CD4-positive, alpha-beta T cell treated with Interleukin-17A for 4 hours (primary cell): Measurements from ENCODE around the gene BAHCC1.

ENCODE experiments used
- DNase-seq: peaks from one replicate; pipeline ENCODE4 v3.0.0-alpha.2; 2020; ENCODE audit warnings: mixed read lengths

The BAHCC1 gene

GRCh38 chr17:81464586-81464985 lies 69.3 kb downstream of the BAHCC1 start:
- DNase-seq: no peak

GRCh38 chr17:81465910-81466309 lies 70.7 kb downstream of the BAHCC1 start:
- no peak for DNase-seq

- DNase-seq: no peak
Measured at GRCh38 chr17:81466564-81467472, 71.6 kb downstream of the BAHCC1 start.

GRCh38 chr17:81468111-81468769 lies 73.0 kb downstream of the BAHCC1 start:
- DNase-seq: no peak

GRCh38 chr17:81468770-81469121 lies 73.5 kb downstream of the BAHCC1 start:
- DNase-seq: no peak

- no peak for DNase-seq
Measured at GRCh38 chr17:81469266-81469665, 74.0 kb downstream of the BAHCC1 start.

- DNase-seq: no peak
Measured at GRCh38 chr17:81470270-81470943, 75.2 kb downstream of the BAHCC1 start.

DNA sequence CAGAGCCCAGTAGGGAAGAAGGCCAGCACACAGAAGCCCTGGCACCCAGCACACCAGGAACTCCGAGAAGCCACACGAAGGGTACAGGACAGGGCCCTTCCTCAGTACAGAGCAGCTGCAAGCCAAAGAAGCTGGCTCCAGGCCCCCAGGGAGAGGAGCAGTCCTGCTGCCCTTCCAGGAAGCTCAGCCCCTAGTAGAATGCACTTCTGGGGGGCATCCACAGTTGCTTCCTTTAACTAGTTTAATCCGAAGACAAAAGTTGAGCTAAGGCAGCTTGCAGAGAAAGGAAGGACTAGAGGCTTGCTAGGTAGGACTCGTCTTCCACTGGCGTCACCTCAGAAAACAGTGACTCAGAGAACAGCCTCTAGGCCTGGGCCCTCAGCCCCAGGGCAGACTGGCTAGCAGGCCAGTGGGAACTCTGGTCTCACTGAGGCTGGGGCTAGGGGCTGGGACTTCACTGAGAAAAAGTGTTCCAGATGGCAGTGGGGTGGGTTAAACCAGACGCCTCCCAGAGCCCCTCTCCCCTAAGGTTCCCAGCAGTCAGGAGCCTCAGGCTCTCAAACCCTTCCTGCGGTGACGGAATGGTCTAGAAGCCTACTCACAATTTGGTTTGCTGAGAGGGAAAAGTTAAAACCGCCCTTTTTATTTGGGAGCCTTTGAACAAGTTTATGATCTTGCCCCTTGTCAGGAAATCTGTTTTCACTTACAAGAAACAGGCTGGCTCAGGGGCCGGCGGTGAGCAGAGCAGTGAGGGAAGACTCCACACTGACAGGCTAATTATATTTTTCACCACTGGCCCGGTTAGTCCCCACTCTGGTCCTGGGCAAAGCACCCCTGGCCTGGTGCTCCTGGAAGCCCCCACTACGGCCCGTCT lies 75.9 kb downstream of the BAHCC1 start:
- no peak for DNase-seq

DNA sequence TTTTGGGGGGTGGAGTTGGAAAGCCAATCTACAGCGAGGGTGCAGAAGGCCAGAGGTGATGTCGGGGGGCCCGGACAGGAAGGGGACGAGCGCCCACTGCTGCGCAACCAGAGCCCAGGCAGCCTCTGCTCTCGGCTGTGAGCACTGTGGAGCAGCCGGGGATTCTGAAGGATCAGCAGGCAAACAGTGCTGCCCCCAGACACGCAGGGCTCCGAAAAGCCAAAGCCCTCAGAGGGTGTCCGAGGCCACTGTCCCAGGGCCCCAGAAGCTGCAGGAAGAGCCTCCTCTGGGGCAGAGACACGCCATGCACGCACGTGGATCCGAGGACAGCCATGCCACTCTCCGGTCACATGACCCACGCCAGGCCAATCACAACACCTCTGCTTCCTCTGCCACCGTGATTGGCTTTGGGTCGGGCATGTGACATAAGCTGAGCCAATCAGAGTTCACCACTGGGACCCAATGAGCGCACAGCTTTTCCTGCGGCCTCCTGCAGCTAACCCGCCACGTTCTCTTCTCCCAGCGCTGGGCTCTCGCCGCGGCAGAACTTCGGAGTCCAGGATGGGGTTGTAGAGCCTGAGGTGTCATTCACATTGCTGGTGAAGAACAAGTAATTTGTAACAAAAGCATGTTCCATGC lies 76.7 kb downstream of the BAHCC1 start:
- DNase-seq: peak; percentile 17

- DNase-seq: no peak
Measured at GRCh38 chr17:81473019-81473418, 77.8 kb downstream of the BAHCC1 start.

DNA sequence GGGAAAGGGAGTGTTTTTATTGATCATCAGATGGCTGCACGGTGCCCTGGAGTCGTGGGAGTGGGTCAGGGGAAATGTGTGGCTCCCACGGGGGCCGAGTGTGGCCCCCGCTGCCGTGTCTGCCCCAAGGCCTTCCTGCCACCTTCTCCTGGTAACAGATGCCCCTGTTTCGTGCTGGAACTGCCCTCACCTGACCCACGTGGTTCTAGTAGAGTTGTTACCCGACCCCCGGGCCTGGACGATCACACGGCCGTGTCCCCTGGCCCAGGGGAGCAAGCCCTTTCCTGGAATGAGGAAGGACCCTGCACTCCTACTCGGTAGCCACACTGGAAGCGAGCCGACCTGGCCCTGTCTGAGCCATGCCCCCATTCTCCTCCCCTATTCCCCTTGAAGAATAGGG lies 79.7 kb downstream of the BAHCC1 start:
- DNase-seq: no peak

- DNase-seq: no peak
Measured at GRCh38 chr17:81476097-81476496, 80.8 kb downstream of the BAHCC1 start.

DNA sequence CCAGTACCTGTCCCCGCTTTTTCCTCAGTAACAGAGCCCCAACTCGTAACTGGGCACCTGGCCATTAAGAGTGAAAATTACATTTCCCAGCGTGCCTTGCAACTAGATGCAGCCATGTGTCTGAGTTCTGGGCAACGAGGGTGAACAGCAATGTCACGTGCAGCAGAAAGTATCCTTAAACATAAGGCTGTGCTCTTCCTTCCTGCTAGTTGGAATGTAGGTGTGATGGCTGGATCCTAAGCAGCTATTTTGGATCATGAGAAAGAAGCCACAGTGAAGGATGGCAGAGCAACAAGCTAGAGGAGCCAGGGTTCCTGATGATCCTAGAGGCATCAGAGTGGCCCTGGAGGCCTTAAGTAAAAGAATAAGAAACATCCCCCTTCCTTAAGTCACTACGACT lies 81.4 kb downstream of the BAHCC1 start:
- DNase-seq: no peak

DNA sequence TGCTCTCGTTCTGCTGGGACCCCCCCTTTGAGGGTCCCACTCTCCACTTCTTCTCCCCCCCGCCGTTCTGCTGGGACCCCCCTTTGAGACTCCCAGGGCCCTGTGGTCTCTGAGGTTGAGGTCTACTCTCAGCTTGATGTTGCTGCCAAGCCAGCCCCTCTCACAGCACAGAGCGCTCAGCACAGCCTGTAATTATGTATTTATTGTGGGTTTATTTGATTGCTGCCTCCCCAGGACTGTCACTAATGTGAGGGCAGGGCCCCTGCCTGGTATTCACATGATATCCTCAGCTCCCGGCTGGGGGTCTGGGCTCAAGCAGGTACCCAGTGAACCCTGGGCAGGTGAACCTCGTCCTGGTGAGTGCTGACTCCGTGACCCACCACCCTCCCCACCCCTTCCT lies 81.9 kb downstream of the BAHCC1 start:
- no peak for DNase-seq

- DNase-seq: no peak
Measured at GRCh38 chr17:81478119-81478518, 82.9 kb downstream of the BAHCC1 start.

GRCh38 chr17:81479175-81480071 lies 84.2 kb downstream of the BAHCC1 start:
- DNase-seq: no peak

DNA sequence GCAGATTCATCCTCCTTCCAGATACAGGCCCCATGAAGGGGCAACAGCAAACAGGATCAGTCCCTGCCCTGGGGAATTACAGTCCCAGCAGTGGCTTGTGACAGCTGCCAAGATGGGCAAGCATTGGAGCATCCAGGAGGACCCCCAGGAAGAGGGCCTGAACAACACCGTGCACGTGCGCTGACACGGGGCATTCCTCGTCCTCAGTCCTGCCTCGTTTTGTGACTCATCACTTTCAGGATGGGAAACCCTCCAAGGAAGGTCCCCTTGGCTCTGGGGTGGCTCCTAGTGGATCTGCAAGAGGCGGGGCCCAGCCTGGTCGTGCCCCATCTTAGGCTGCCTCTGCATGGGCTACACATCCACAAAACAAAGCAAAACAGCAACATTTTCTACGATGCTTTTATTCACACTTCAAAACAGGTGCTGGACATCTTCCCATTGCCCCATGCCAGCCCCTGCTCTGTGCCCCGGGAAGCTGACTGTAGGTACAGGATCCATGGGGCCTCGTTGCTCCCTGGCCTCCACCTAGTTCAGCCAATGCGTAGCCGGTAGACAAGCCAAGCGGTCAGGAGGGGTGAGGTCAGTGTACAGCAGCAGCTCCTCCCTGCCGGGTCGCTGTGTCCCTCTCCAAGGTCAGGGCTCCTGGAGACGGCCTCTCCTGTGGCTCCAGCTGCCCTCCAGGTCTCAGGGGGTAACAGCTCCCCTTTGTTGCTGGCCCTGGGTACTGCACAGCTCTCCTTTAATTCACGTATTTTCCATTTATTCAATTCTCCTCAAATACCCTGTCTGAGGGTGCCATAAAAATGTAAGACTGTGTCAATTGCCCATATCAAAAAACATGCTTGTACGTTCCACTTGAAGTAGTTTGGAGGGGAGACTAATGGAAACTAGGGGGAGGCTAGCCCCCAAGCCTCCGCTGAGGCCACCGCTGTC lies 85.1 kb downstream of the BAHCC1 start:
- DNase-seq: no peak

- peak; percentile 81 for DNase-seq
Measured at GRCh38 chr17:81481073-81481799, 86.0 kb downstream of the BAHCC1 start.

DNA sequence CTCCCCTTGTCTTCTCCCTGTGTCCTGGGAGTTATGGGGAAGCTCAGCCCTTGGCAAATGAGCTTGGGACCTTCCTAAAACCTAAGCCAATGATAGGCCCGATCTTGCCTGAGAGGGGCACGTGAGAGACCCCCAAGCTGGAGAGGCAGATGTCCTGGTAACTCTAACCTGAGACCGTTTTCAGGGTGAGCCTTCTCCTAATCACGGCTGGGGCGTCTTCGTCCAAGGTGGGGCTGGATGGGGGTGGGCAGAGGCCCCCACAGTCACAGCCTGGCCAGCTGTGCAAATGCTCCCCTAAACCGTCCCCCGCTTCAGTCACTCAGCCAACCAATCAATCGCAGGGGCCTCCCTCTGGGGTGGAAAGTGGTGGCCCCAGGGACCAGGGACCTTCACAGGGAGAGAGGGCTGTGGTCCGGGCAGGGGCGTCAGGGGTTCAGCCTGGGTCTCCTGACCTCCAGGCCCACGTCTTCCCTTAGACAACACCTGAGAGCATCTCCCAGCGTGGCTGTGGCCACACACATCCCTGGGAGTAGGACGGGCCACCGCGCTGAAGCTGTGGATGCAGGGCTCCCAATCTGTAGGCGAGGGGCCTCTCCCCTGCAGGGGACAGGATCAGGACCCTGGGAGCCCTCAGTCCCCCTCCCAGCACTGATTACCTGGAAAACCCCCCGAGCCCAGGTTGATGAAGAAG lies 86.7 kb downstream of the BAHCC1 start:
- DNase-seq: no peak
